HL-60 (cell line): Measurements from ENCODE around the gene CLEC20A.

Experiments used
- POLR2AphosphoS5 ChIP-seq: IDR thresholded peaks from 2 replicates; pipeline ENCODE4 v1.6.1; 2012; ENCODE audit warnings: low read depth
- TF ChIP-seq, protein P1 (sequence below): IDR thresholded peaks from one replicate; pipeline ENCODE4 v1.5.1; 2011; ENCODE audit warnings: low read length, control low read depth, inconsistent platforms; ENCODE audit not compliant: insufficient read depth

DNA sequence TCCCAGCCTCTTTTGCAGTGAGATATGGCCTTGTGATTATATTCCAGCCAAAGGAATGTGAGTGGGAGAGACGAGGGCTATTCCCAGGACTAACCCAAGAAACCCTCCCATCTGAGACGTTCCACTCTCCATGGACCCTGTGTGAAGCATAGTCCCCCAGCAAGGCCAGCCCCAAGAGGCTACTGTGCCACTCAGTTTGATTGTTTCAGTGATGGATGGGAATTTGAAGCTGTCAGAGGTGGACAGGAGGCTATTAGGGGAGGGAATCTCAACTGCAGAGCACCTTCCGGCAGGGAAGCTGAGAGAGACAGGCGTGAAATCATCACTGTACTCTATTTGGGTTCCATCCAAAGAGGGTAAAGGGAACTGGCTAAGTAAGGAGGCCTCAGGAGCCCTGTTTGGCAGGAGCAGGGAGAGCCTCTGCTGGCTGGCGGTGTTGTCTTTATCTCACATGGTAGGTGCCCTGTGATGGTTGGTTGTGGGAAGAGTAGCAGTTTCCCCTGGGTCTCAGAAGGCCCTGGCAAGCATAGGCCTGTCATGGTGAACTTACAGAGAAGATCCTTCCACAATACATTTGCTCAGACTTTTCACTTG, 12.7 kb upstream of the CLEC20A start:
- TF ChIP-seq, protein P1, sequence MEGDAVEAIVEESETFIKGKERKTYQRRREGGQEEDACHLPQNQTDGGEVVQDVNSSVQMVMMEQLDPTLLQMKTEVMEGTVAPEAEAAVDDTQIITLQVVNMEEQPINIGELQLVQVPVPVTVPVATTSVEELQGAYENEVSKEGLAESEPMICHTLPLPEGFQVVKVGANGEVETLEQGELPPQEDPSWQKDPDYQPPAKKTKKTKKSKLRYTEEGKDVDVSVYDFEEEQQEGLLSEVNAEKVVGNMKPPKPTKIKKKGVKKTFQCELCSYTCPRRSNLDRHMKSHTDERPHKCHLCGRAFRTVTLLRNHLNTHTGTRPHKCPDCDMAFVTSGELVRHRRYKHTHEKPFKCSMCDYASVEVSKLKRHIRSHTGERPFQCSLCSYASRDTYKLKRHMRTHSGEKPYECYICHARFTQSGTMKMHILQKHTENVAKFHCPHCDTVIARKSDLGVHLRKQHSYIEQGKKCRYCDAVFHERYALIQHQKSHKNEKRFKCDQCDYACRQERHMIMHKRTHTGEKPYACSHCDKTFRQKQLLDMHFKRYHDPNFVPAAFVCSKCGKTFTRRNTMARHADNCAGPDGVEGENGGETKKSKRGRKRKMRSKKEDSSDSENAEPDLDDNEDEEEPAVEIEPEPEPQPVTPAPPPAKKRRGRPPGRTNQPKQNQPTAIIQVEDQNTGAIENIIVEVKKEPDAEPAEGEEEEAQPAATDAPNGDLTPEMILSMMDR = no peak
- TF ChIP-seq POLR2AphosphoS5 = no peak
